PC-9 (cell line): ENCODE data around the gene LRRC27.

Experiments
- CTCF ChIP-seq: fragments of 200-600 bp; sonication (generic); conservative IDR thresholded peaks from 2 replicates; pipeline ENCODE4 v1.6.1; 2017; ENCODE audit warnings: mixed run types, antibody characterized with exemption, mild to moderate bottlenecking, moderate library complexity
- EZH2 ChIP-seq: fragments of 200-600 bp; sonication (generic); IDR thresholded peaks from 2 replicates; pipeline ENCODE4 v1.8.0; 2017; ENCODE audit warnings: antibody characterized with exemption, low read depth

- TF ChIP-seq CTCF = no peak
- TF ChIP-seq EZH2 = no peak
Observed at GRCh38 chr10:132421847-132422751, 90.1 kb downstream of the LRRC27 start.
